Ectodermal cell (in vitro differentiated cells): Measurements from ENCODE around the gene FBXW2.

Source experiments
- H3K27ac ChIP-seq: 2 replicates; pipeline ENCODE4 v1.7.0; 2013; ENCODE audit warnings: mild to moderate bottlenecking, low read depth, low read length; ENCODE audit not compliant: insufficient read depth, poor library complexity, severe bottlenecking
- H3K27me3 ChIP-seq: 2 replicates; pipeline ENCODE4 v1.7.0; 2013; ENCODE audit warnings: mild to moderate bottlenecking, low read length; ENCODE audit not compliant: insufficient read depth, control insufficient read depth, poor library complexity, severe bottlenecking
- H3K36me3 ChIP-seq: one replicate; pipeline ENCODE4 v1.7.0; 2013; ENCODE audit warnings: low read length; ENCODE audit not compliant: control insufficient read depth, insufficient read depth
- H3K4me1 ChIP-seq: one replicate; pipeline ENCODE4 v1.7.0; 2013; ENCODE audit warnings: low read length; ENCODE audit not compliant: control insufficient read depth, insufficient read depth
- H3K4me3 ChIP-seq: 2 replicates; pipeline ENCODE4 v1.7.0; 2013; ENCODE audit warnings: low read depth, low read length, control low read depth; ENCODE audit not compliant: insufficient read depth
- H3K9me3 ChIP-seq: 2 replicates; pipeline ENCODE4 v1.7.0; 2013; ENCODE audit warnings: mild to moderate bottlenecking, low read length, moderate library complexity; ENCODE audit not compliant: control insufficient read depth
- WGBS, 2 experiments: methylation state at CpG; one replicate each; pipeline ENCODE4 v1.1.7; 2013; ENCODE audit warnings: missing lambda C conversion rate in 2 of 2; 5-methylcytosine and 5-hydroxymethylcytosine counted together

Gene FBXW2

DNA sequence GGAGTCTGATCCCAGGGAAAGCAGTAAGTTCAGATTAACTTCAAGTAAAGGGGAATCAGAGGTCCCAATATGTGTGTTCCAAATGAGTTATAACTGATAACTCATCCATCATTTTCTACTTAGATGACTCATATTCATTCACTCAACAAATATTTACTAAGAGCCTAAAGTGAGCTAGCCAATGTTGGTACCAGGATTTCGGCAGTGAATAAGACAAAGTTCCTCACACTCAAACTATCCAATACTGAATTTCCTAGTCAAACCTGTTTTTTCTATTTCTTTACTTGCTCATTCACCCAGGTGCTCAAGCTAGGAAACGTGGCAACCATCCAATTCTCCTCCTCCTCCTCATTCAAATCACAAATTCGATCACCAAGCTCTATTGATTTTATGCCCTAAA, 25.8 kb downstream of the FBXW2 start:
- Histone ChIP-seq H3K9me3 (no peaks in the 10 kb centered on the region), H3K27me3 (no peaks in the 10 kb centered on the region), H3K36me3 (peaks cover 39% of the 10 kb centered on the region), H3K4me1 (no peaks in the 10 kb centered on the region), H3K4me3 (no peak overlapping the region), H3K27ac (no peak overlapping the region)
- WGBS, 2 experiments = 93 to 95% methylated on average over 3 of the region's 3 CpGs

DNA sequence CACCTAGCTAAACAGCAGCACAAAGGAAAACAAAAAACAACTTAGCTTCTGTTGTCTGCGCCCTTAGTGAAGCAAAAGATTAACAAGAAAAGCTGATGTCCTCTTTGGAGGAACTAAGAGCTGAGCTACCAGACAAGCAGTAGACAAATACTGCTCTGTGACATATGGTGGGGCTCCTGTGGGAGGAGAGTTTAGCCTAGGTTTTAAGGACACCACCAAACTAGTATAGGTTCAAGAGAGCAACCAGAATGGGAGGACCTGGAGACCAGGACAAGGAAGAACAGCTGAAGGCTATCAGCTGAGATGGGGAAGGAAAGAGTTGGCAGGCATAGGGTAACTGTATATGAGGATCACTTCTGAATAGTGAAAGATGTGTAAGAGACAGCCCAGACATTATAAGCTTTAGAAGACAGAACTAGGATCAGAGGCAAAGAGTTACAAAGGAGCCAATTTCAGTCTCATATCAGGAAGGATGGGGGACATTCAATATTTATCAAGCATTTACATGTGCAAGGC, 27.2 kb downstream of the FBXW2 start:
- Histone ChIP-seq H3K4me3 (no peak overlapping the region), H3K36me3 (peaks cover 35% of the 10 kb centered on the region), H3K27ac (no peak overlapping the region), H3K27me3 (no peaks in the 10 kb centered on the region), H3K9me3 (no peaks in the 10 kb centered on the region), H3K4me1 (no peaks in the 10 kb centered on the region)
- WGBS, 2 experiments = 91 to 96% methylated on average over 1 of the region's 1 CpG

DNA sequence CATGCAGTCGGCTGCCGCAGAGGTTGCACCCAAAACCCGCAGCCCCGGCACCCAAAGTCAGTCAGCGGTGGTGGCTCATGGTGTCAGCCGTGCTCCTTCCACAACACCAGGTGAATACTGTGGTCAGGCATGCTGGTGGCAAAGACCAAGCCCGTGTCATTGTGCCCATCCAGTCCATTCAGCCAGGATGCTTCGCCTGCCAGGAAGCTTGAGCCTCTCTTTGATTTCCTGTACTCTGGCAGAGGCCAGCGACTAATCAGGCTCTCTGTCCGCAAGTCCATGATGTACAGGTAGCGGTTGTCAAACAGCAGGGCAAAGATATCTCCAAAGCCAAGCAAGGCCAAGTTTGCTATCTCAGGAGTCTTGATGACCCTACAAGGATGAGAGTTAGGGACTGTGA, 28.7 kb downstream of the FBXW2 start:
- Histone ChIP-seq H3K36me3 (peaks cover 23% of the 10 kb centered on the region), H3K27ac (no peak overlapping the region), H3K4me3 (no peak overlapping the region), H3K4me1 (no peaks in the 10 kb centered on the region), H3K27me3 (no peaks in the 10 kb centered on the region), H3K9me3 (no peaks in the 10 kb centered on the region)
- 97% methylated on average over 11 of the region's 11 CpGs for WGBS, 2 experiments

DNA sequence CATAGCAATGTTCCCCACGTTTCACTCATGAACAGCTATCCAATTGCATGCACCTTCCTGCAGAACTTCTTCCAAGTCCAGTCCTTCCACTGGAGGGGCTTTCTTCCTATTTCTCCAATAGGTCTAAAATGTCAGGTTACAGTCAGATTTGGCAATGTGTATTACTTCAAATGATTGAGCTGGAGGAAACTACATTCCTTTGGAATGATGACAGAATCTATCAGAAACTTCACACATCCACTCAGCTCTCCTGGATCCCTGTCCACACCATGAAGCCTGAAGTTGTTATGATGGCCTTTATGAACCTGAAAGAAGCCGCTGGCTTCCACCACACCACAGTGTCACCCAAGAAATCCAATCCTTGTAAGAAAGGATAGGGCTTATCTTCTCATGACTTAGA, 32.2 kb downstream of the FBXW2 start:
- Histone ChIP-seq H3K36me3 (peaks cover 6% of the 10 kb centered on the region), H3K4me3 (no peak overlapping the region), H3K9me3 (no peaks in the 10 kb centered on the region), H3K4me1 (no peaks in the 10 kb centered on the region), H3K27ac (no peak overlapping the region), H3K27me3 (no peaks in the 10 kb centered on the region)
- WGBS, 2 experiments = 92 to 93% methylated on average over 2 of the region's 2 CpGs

DNA sequence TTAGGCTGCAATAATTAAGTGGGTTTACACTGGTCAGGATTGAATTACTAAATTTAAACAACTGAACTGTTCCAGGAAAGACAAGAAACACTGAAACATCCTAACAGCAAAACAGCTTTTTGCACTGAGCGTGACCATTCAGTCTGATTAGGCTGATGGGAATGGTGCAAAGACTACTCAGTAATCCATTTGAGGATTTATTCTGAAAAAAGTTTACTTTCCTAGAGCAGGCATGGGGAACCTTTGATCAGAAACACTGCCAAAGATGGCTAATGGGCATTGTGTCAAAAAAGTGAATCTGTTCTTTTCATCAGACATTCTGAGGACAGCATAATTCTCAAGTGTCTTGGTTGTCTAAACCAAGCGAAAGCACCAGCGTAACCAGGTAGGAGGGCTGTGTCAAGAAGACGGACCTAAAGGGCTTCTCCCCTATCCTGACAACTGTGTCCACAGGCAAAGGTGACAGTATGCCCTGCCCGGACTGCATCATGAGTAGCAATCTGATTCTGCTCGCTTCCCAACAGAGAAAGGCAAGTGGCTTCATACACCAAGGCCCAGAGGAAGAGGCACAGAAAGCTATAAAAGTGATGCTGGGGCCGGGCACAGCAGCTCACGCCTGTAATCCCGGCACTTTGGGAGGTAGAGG, 33.3 kb downstream of the FBXW2 start:
- H3K27ac ChIP-seq = no peak overlapping the region
- 94 to 95% methylated on average over 9 of the region's 9 CpGs for WGBS, 2 experiments
- peaks cover 6% of the 10 kb centered on the region for H3K36me3 ChIP-seq
- H3K27me3 ChIP-seq = no peaks in the 10 kb centered on the region
- no peak overlapping the region for H3K4me3 ChIP-seq
- H3K9me3 ChIP-seq = no peaks in the 10 kb centered on the region
- no peaks in the 10 kb centered on the region for H3K4me1 ChIP-seq

DNA sequence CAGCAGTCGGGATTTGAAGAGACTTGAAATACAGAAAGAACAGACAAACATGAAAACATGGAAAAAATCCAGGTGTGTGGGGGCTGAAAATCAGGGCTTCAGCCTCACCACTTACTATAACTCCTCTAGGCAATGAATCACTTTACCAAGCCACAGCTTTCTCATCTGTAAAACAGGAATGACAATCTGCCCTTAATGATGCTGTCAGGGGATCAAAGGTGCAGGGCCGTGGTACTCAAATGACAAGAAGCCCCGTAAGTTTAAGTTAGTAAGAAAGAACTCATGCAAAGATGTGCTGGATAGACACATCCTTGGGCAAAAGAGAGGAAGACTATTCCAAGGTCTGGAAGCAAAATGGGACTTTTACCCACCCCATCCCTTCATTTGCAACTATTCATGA, 34.7 kb downstream of the FBXW2 start:
- Histone ChIP-seq H3K27ac (no peak overlapping the region), H3K27me3 (no peaks in the 10 kb centered on the region), H3K4me1 (no peaks in the 10 kb centered on the region), H3K4me3 (no peak overlapping the region), H3K36me3 (peaks cover 4% of the 10 kb centered on the region), H3K9me3 (no peaks in the 10 kb centered on the region)
- WGBS, 2 experiments = 94 to 95% methylated on average over 3 of the region's 3 CpGs

DNA sequence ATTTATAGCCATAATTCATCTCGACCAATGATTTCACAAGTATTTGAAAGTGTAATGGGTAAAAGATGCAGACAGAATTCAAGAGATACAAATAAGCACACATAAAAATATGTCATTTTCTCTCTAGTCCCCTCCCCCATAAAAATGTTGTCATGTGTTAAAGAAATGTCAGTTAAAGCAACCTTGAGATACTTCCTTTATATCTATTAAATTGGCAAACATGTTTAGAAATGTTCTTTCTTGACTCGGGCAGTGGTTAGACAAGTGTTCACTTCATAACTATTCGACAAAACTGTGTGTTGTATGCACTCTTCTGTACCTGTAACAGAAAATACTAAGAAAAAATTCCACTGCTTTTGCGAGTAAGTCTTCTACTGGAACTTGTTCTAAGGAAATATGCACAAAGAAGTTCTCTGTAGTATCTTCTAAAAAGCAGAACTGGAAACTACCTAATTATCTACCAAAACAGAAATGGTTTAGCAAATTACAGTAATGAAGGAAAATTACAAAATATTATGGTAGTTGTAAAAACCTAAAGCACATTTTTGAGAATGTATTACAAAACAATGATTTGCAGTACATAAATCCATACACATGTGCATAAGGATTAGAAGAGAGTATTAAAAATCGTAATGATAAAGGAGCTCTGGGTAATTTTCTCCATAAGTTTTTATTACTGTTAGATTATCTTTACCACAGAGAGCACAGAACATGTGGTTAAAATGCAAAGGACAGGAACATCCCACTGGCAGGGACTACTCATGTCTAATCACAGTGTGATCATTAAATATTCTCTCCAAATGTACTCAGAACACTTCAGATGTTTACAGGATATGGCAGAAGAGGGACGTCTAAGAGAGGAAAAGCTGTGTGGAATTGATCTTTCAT, 35.9 kb downstream of the FBXW2 start:
- H3K4me1 ChIP-seq = no peaks in the 10 kb centered on the region
- 89 to 96% methylated on average over 4 to 5 of the region's 6 CpGs for WGBS, 2 experiments
- H3K27ac ChIP-seq = no peak overlapping the region
- H3K4me3 ChIP-seq = no peak overlapping the region
- no peaks in the 10 kb centered on the region for H3K27me3 ChIP-seq
- peaks cover 4% of the 10 kb centered on the region for H3K36me3 ChIP-seq
- H3K9me3 ChIP-seq = no peaks in the 10 kb centered on the region

DNA sequence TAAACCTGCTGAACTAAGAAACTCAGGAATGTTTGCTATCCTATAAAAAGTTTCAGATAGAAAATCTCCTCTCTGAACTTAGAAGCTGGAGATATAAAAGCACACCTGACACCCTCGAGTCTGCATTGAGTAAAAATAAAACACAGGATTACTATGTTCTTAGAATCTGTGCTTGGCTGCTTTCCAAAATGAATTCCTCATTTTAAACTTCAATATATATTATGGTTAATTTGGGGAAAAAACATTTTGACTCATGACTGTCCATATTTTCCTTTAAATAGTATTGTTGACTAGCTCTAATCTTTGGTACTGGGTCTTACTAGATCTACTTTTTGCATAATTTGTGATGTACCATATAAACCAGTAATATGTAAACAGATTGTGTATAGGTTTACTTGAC, 36.7 kb downstream of the FBXW2 start:
- Histone ChIP-seq H3K27ac (no peak overlapping the region), H3K4me3 (no peak overlapping the region)
- 100% methylated on average over 1 of the region's 1 CpG; no CpG with 5 or more reads in 1 of the 2 experiments for WGBS, 2 experiments

DNA sequence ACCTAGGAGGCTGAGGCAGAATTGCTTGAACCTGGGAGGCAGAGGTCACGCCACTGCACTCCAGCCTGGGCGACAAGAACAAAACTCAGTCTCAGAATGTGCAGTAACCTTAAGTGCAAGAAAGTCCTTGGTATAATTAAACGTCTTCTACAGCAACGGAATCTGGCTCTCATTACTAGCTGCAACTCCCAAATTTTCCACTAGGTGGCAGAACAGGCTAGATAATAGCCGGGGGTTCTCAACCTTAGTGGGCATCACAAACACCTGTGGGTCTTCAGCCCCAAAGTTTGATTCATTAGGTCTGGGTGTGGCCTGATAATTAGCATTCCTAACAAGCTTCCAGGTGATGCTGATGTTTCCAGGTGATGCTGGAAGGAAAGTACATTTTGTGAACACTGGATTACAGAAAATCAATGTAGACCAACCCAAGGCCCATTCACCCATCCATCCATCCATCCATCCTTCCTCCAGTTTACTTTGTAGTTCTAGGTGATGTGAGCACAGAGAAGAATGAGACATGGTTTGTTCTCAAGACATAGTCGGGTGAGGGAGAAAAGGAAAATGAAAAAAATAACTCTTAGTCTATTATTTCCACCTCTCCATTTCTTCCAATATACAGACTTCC, 37.3 kb downstream of the FBXW2 start:
- WGBS, 2 experiments = 37 to 40% methylated on average over 5 of the region's 6 CpGs
- Histone ChIP-seq H3K36me3 (no peaks in the 10 kb centered on the region), H3K4me1 (no peaks in the 10 kb centered on the region), H3K9me3 (no peaks in the 10 kb centered on the region), H3K27ac (no peak overlapping the region), H3K27me3 (no peaks in the 10 kb centered on the region), H3K4me3 (no peak overlapping the region)

More for the DNA sequence above, 36.7 kb downstream of the FBXW2 start:
- peaks cover 4% of the 10 kb centered on the region for H3K36me3 ChIP-seq
- no peaks in the 10 kb centered on the region for H3K9me3 ChIP-seq
- H3K4me1 ChIP-seq = no peaks in the 10 kb centered on the region
- no peaks in the 10 kb centered on the region for H3K27me3 ChIP-seq

DNA sequence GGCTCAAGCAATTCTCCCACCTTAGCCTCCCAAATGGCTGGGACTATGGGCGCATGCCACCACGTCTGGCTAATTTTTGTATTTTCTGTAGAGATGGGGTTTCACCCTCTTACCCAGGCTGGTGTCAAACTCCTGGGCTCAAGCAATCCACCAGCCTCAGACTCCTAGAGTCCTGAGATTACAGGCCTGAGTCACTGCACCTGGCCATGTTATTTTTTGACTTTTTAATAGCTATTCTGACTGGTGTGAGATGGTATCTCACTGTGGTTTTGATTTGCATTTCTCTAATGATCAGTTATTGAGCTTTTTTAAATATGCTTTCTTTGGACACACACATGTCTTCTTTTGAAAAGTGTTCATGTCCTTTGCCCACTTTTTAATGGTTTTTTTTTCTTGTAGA, 38.2 kb downstream of the FBXW2 start:
- Histone ChIP-seq H3K36me3 (no peaks in the 10 kb centered on the region), H3K27me3 (no peaks in the 10 kb centered on the region), H3K4me1 (no peaks in the 10 kb centered on the region), H3K9me3 (no peaks in the 10 kb centered on the region), H3K27ac (no peak overlapping the region), H3K4me3 (no peak overlapping the region)
- 92 to 93% methylated on average over 2 of the region's 2 CpGs for WGBS, 2 experiments
